ENCODE data around the gene CTSS.

- TF ChIP-seq CTCF (IDR thresholded peaks at IDR 0.05) (no peak), EZH2 (IDR thresholded peaks at IDR 0.05; ENCODE audit: borderline replicate concordance, insufficient read depth, low read depth, low read length, poor library complexity, severe bottlenecking) (no peak)
These were observed 6.7 kb upstream of the CTSS start for GRCh38 chr1:150772326-150772725.

All from B cell (primary cell).